SU-DHL-6 (cell line): Measurements from ENCODE around the gene PXK.
"Not testable (repeated sequence)": the region's sequence is repeated elsewhere in the genome, so short reads cannot be mapped to it uniquely, and the experiment has no call there.

Experiments
- H2AFZ ChIP-seq: fragments of 200-600 bp; sonication (generic); 2 replicates; pipeline ENCODE4 v1.6.1; 2014; ENCODE audit warnings: low read depth, mild to moderate bottlenecking, moderate library complexity, mixed read lengths, antibody characterized with exemption, low read length; ENCODE audit not compliant: severe bottlenecking
- H3F3A ChIP-seq: fragments of 200-600 bp; shearing (Covaris generic); 2 replicates; pipeline ENCODE4 v1.6.0; 2016; ENCODE audit warnings: antibody characterized with exemption, mild to moderate bottlenecking; ENCODE audit not compliant: insufficient read depth
- H3K27ac ChIP-seq: fragments of 200-600 bp; sonication (generic); 2 replicates; pipeline ENCODE4 v1.5.1; 2016; ENCODE audit warnings: low read depth, mild to moderate bottlenecking, low read length, moderate library complexity, mixed read lengths
- H3K27me3 ChIP-seq: fragments of 200-600 bp; sonication (generic), shearing (Covaris generic); 2 replicates; pipeline ENCODE4 v1.6.0; 2014; ENCODE audit warnings: mild to moderate bottlenecking, low read length
- H3K36me3 ChIP-seq: fragments of 200-600 bp; sonication (generic); 2 replicates; pipeline ENCODE4 v1.6.1; 2014; ENCODE audit warnings: mild to moderate bottlenecking, low read length, mixed read lengths
- H3K4me2 ChIP-seq: fragments of 300-600, 200-600 bp; shearing (Covaris generic), sonication (generic); 2 replicates; pipeline ENCODE4 v1.6.0; 2014; ENCODE audit warnings: low read length, low read depth, mild to moderate bottlenecking; ENCODE audit not compliant: poor library complexity, severe bottlenecking
- H3K4me3 ChIP-seq: fragments of 200-600 bp; sonication (generic); 2 replicates; pipeline ENCODE4 v1.5.1; 2014; ENCODE audit warnings: antibody characterized with exemption, low read length, mild to moderate bottlenecking, mixed read lengths; ENCODE audit not compliant: insufficient read depth, poor library complexity, severe bottlenecking
- H3K79me2 ChIP-seq: fragments of 200-600 bp; sonication (generic); 2 replicates; pipeline ENCODE4 v1.6.1; 2014; ENCODE audit warnings: mild to moderate bottlenecking, low read length, moderate library complexity; ENCODE audit not compliant: insufficient read depth
- H3K9ac ChIP-seq: fragments of 200-600 bp; sonication (generic); 2 replicates; pipeline ENCODE4 v1.7.0; 2014; ENCODE audit warnings: mild to moderate bottlenecking, low read length
- H3K9me2 ChIP-seq: fragments of 200-600 bp; sonication (generic); replicated peaks from 2 replicates; pipeline ENCODE4 v1.6.1; 2014; ENCODE audit warnings: low read length; ENCODE audit not compliant: insufficient read depth
- H3K9me3 ChIP-seq: fragments of 200-600 bp; sonication (generic); 2 replicates; pipeline ENCODE4 v1.6.1; 2014; ENCODE audit warnings: low read length, mixed read lengths; ENCODE audit not compliant: insufficient read depth
- H4K20me1 ChIP-seq: fragments of 200-600 bp; sonication (generic); 2 replicates; pipeline ENCODE4 v1.6.1; 2014; ENCODE audit warnings: low read depth, mild to moderate bottlenecking, antibody characterized with exemption, low read length, moderate library complexity, mixed read lengths
- CTCF ChIP-seq: fragments of 200-600 bp; sonication (generic); IDR thresholded peaks from one replicate; pipeline ENCODE4 v1.5.1; 2017; ENCODE audit warnings: antibody characterized with exemption, mild to moderate bottlenecking, low read length, moderate library complexity; ENCODE audit not compliant: insufficient read depth, poor library complexity, severe bottlenecking
- EZH2phosphoT487 ChIP-seq: fragments of 200-600 bp; sonication (generic), shearing (Covaris generic); conservative IDR thresholded peaks from 2 replicates; pipeline ENCODE4 v1.6.1; 2018; ENCODE audit warnings: mild to moderate bottlenecking, antibody characterized with exemption, low read length, moderate library complexity, mixed read lengths

Gene PXK

GRCh38 chr3:58336135-58336882 lies 3.6 kb downstream of the PXK start:
- no peaks in the 10 kb centered on the region for H4K20me1 ChIP-seq
- H3K9ac ChIP-seq = peak overlapping the region; percentile 19; the same call in 1 of the 2 replicates
- H2AFZ ChIP-seq = no peak overlapping the region
- peaks cover 70% of the 10 kb centered on the region for H3F3A ChIP-seq
- TF ChIP-seq EZH2phosphoT487 (no peak), CTCF (no peak)
- H3K27me3 ChIP-seq = no peaks in the 10 kb centered on the region
- H3K4me3 ChIP-seq = no peak overlapping the region
- peaks cover 9% of the 10 kb centered on the region; the same call in 1 of the 2 replicates for H3K36me3 ChIP-seq
- peak overlapping the region; percentile 98 for H3K27ac ChIP-seq
- peaks cover 64% of the 10 kb centered on the region for H3K79me2 ChIP-seq
- no peaks in the 10 kb centered on the region for H3K9me3 ChIP-seq
- peak overlapping the region; percentile 100 for H3K4me2 ChIP-seq
- H3K9me2 ChIP-seq = no peaks in the 10 kb centered on the region

- no peak overlapping the region for H3K4me3 ChIP-seq
- no peaks in the 10 kb centered on the region for H4K20me1 ChIP-seq
- H3K27ac ChIP-seq = peak overlapping the region; percentile 98
- H2AFZ ChIP-seq = no peak overlapping the region
- H3K79me2 ChIP-seq = peaks cover 73% of the 10 kb centered on the region
- H3K9me2 ChIP-seq = no peaks in the 10 kb centered on the region
- H3K27me3 ChIP-seq = no peaks in the 10 kb centered on the region
- H3K36me3 ChIP-seq = peaks cover 9% of the 10 kb centered on the region; the same call in 1 of the 2 replicates
- no peaks in the 10 kb centered on the region for H3K9me3 ChIP-seq
- H3K4me2 ChIP-seq = peak overlapping the region; percentile 100
- peaks cover 77% of the 10 kb centered on the region for H3F3A ChIP-seq
- TF ChIP-seq EZH2phosphoT487 = no peak
- TF ChIP-seq CTCF = no peak
- peak overlapping the region; percentile 19; the same call in 1 of the 2 replicates for H3K9ac ChIP-seq
Observed at GRCh38 chr3:58337190-58337589, 4.5 kb downstream of the PXK start.

- not testable (repeated sequence) for H3K9me3 ChIP-seq, H3K36me3 ChIP-seq, H2AFZ ChIP-seq, H3K9me2 ChIP-seq, H3K27me3 ChIP-seq, H4K20me1 ChIP-seq
- Histone ChIP-seq H3K9ac (peak overlapping the region; percentile 40), H3K27ac (peak overlapping the region; percentile 98), H3F3A (peaks cover 86% of the 10 kb centered on the region), H3K79me2 (peaks cover 80% of the 10 kb centered on the region), H3K4me3 (peak overlapping the region; percentile 16), H3K4me2 (peak overlapping the region; percentile 100)
Observed at GRCh38 chr3:58339146-58339545, 6.5 kb downstream of the PXK start.

GRCh38 chr3:58340594-58341244 lies 8.0 kb downstream of the PXK start:
- TF ChIP-seq EZH2phosphoT487 (no peak), CTCF (no peak)
- H3K79me2 ChIP-seq = peaks cover 80% of the 10 kb centered on the region
- H3K9ac ChIP-seq = peak overlapping the region; percentile 53
- no peaks in the 10 kb centered on the region for H3K27me3 ChIP-seq
- no peak overlapping the region for H3K4me3 ChIP-seq
- no peak overlapping the region for H2AFZ ChIP-seq
- H3K36me3 ChIP-seq = peaks cover 9% of the 10 kb centered on the region; the same call in 1 of the 2 replicates
- no peaks in the 10 kb centered on the region for H3K9me3 ChIP-seq
- H3F3A ChIP-seq = peaks cover 85% of the 10 kb centered on the region
- no peaks in the 10 kb centered on the region for H4K20me1 ChIP-seq
- peak overlapping the region; percentile 98 for H3K27ac ChIP-seq
- H3K4me2 ChIP-seq = peak overlapping the region; percentile 63
- H3K9me2 ChIP-seq = no peaks in the 10 kb centered on the region
